GM19455 (cell line): ENCODE measurements around the gene MACROD2.
A peak's percentile ranks its signal among the peaks of the same experiment; 100 is the strongest.
"Not testable (repeated sequence)": the region's sequence is repeated elsewhere in the genome, so short reads cannot be mapped to it uniquely, and the experiment has no call there.

Experiments
- ATAC-seq: cut with Tn5 transposase; IDR thresholded peaks from one replicate; pipeline ENCODE4 v1.9.1; 2021; ENCODE audit not compliant: unreplicated experiment

MACROD2 gene

GRCh38 chr20:15528391-15529111 is 1533.2 kb downstream of the MACROD2 start:
- ATAC-seq = no peak

- ATAC-seq = no peak
Measured at GRCh38 chr20:15535863-15536262, 1540.5 kb downstream of the MACROD2 start.

GRCh38 chr20:15537200-15537599 is 1541.9 kb downstream of the MACROD2 start:
- ATAC-seq = not testable (repeated sequence)

- ATAC-seq = no peak
Measured at GRCh38 chr20:15542655-15543054, 1547.3 kb downstream of the MACROD2 start.

- ATAC-seq = no peak
Measured at GRCh38 chr20:15544742-15545141, 1549.4 kb downstream of the MACROD2 start.

- no peak for ATAC-seq
Measured at GRCh38 chr20:15546525-15547023, 1551.3 kb downstream of the MACROD2 start.

GRCh38 chr20:15547119-15547518 is 1551.8 kb downstream of the MACROD2 start:
- no peak for ATAC-seq

- no peak for ATAC-seq
Measured at GRCh38 chr20:15550116-15550870, 1555.0 kb downstream of the MACROD2 start.

- ATAC-seq = no peak
Measured at GRCh38 chr20:15555913-15556312, 1560.6 kb downstream of the MACROD2 start.

GRCh38 chr20:15556869-15557268 is 1561.6 kb downstream of the MACROD2 start:
- ATAC-seq = no peak

- no peak for ATAC-seq
Measured at GRCh38 chr20:15561070-15561569, 1565.8 kb downstream of the MACROD2 start.

- no peak for ATAC-seq
Measured at GRCh38 chr20:15561707-15562404, 1566.5 kb downstream of the MACROD2 start.

- ATAC-seq = no peak
Measured at GRCh38 chr20:15563836-15564235, 1568.5 kb downstream of the MACROD2 start.

- ATAC-seq = peak; percentile 87
Measured at GRCh38 chr20:15564981-15565380, 1569.7 kb downstream of the MACROD2 start.

- ATAC-seq = no peak
Measured at GRCh38 chr20:15565786-15566185, 1570.5 kb downstream of the MACROD2 start.

GRCh38 chr20:15567219-15567618 is 1571.9 kb downstream of the MACROD2 start:
- no peak for ATAC-seq

GRCh38 chr20:15570156-15570555 is 1574.8 kb downstream of the MACROD2 start:
- no peak for ATAC-seq

- ATAC-seq = no peak
Measured at GRCh38 chr20:15571056-15571455, 1575.7 kb downstream of the MACROD2 start.

- no peak for ATAC-seq
Measured at GRCh38 chr20:15575255-15575654, 1579.9 kb downstream of the MACROD2 start.

GRCh38 chr20:15576411-15576810 is 1581.1 kb downstream of the MACROD2 start:
- no peak for ATAC-seq

GRCh38 chr20:15578113-15578512 is 1582.8 kb downstream of the MACROD2 start:
- no peak for ATAC-seq
